ES-I3 (cell line): ENCODE measurements around the gene ZNF618.

Experiments used
- H3K36me3 ChIP-seq: 2 replicates; pipeline ENCODE4 v1.6.1; 2013; ENCODE audit warnings: mild to moderate bottlenecking, low read length, control low read depth, moderate library complexity; ENCODE audit not compliant: insufficient read depth
- H3K4me1 ChIP-seq: 2 replicates; pipeline ENCODE4 v1.6.1; 2013; ENCODE audit warnings: mild to moderate bottlenecking, control low read depth, low read length; ENCODE audit not compliant: insufficient read depth
- H3K9ac ChIP-seq: 2 replicates; pipeline ENCODE4 v1.6.1; 2013; ENCODE audit warnings: low read depth, mild to moderate bottlenecking, low read length, moderate library complexity
- H3K9me3 ChIP-seq: 2 replicates; pipeline ENCODE4 v1.6.1; 2013; ENCODE audit warnings: mild to moderate bottlenecking, low read length, moderate library complexity; ENCODE audit not compliant: control insufficient read depth, insufficient read depth

The ZNF618 gene

DNA sequence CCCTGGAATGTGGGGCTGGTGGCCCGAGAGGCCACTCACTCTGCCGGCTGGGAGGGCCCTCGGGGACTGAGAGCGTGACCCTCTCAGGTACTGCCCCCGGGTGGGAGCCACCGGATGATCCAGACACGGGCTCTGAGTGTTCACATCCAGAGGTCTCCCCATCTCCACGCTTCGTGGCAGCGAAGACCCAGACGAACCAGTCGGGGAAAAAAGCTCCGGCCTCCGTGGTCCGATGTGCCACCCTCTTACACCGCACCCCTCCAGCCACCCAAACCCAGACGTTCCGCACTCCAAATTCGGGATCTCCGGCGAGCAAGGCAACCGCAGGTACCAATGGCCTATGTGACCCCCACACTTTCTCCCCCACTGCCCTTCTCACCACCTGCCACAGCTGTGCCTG, 152.5 kb downstream of the ZNF618 start:
- Histone ChIP-seq H3K9ac (no peak overlapping the region), H3K9me3 (peaks cover 3% of the 10 kb centered on the region; the same call in 1 of the 2 replicates), H3K4me1 (peaks cover 5% of the 10 kb centered on the region; the same call in 1 of the 2 replicates), H3K36me3 (peaks cover 6% of the 10 kb centered on the region; the same call in 1 of the 2 replicates)

DNA sequence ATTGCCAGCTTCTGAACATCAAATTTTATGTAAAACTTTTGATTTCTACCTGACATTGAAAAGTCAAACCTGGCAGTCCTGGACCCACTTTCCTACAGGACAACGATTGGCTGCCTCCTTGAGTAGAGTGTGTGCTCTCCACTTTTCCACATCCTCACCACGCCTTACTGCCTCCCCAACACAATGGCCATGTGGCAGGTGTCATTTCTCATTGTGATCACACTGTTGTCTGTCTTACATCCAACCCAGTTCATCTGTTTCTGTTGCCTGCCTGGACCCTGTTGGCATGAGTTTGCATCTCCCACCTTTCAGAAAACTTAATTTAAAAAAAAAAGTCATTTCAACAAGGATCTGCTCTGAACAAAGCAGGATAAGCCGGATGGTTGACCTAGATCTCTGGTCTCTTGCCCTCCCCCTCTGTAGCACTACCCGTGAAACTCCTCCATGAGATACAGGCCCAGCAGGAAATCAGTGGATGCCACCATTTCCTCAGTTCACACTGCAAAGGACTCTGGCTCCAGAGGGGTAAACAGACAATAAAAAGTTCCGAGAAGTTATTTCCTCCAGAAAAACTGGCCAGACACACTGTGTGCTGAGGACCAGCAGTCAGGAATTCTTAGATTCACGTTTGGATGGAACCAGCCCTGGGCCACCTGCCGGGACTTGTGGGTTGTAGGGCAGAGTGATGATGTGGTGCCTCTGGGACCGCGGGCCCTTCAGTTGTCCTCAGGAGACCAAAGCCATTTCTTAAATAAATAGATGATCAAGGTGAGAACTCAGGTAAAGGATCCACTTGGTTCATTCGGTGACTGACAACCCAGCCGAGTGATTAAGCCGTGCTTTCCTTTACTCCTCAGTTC, 153.4 kb downstream of the ZNF618 start:
- Histone ChIP-seq H3K9me3 (no peaks in the 10 kb centered on the region; the same call in 1 of the 2 replicates), H3K9ac (no peak overlapping the region), H3K4me1 (peaks cover 5% of the 10 kb centered on the region; the same call in 1 of the 2 replicates), H3K36me3 (peaks cover 6% of the 10 kb centered on the region; the same call in 1 of the 2 replicates)

DNA sequence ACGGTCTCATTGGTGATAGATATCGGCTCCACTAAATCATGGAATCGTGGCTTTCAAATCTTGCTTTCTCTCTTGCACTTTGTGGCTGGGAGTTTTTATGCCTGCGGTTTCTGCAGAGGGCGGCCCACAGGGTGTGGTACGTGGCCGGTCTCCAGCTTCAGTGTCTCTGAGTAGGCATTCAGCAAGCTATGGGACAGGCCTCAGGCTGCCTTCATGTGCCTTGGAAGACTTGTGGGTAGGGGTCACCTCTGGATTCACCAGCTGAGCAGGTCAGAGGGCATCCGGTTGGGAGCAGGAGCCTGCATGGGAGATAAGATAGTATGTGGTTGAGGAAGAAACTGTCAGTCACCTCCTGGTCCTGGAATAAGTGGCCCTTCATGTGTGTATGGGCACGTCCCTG, 154.3 kb downstream of the ZNF618 start:
- Histone ChIP-seq H3K4me1 (no peaks in the 10 kb centered on the region), H3K9ac (no peak overlapping the region), H3K9me3 (no peaks in the 10 kb centered on the region), H3K36me3 (peaks cover 6% of the 10 kb centered on the region; the same call in 1 of the 2 replicates)

DNA sequence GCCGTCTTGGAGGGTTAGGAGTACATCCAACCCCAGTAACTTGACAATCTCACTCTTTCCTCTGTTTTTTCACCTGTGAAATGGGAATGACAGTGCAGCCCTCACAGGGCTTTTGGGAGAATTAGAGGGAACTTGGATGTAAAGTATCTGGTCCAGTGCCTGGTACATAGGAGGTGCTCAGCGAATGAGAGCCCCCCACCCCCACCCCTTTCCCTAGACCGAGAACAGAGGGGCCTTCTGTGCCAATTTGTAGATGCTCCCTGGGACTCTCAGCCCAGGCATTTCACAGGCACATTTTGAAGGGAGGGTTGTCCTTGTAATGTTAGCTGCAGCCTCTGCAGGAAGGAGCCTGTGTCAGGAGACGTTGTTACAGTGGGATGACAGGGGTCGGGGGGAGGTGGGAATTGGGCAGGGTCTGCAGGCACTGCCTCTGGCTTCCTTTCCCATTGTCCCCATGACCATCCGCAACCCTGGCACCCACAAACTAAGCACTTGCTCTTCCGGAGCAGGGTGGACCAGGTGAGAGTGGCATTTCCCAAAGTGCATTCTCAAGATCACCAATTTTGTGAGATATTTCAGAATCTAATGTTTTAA, 155.0 kb downstream of the ZNF618 start:
- H3K9ac ChIP-seq = no peak overlapping the region
- peaks cover 6% of the 10 kb centered on the region; the same call in 1 of the 2 replicates for H3K36me3 ChIP-seq
- no peaks in the 10 kb centered on the region for H3K4me1 ChIP-seq
- H3K9me3 ChIP-seq = no peaks in the 10 kb centered on the region

DNA sequence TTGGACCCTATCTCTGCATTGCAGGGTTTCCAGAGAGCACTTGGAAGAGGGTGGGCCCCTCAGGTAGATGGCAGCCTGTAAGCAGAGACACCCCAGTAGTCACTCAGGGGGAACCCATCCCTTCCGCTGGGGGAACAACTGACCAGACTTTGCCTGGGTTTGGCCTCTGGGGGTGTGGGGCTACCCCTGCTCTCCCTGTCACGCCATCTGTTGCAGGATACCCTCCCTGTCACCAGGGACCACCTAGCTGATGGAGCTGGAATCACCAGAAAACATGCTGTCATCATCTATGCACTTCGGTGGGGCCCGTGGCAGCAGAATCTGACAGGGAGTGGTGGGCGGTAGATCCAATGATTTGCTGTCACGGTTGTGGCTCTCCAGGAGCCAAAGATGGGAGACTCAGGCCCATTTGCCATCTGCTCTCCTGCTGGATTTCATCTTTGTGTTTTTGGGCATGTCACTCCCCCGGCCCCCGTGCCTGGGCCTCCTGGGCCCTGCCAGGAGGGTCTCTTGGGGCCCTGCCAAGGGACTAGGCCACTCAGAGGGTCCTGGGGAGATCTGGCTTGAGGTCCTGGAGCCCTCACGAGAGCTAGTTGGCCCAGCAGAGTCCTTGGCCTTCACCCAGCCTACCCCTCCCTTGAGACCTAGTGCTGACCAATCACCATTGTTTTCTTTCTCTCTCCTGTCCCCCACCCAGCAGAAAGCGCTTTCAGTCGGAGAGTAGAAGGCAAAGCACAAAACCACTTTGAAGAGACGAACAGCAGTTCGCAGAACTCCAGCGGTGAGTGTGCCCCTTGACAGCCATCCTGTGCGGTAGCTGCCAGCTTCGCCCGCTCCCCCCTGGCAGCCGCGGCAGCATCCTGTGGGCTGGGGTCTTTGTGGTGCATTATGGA, 156.1 kb downstream of the ZNF618 start:
- no peaks in the 10 kb centered on the region for H3K4me1 ChIP-seq
- H3K9ac ChIP-seq = no peak overlapping the region
- H3K36me3 ChIP-seq = peaks cover 11% of the 10 kb centered on the region; the same call in 1 of the 2 replicates
- no peaks in the 10 kb centered on the region for H3K9me3 ChIP-seq

DNA sequence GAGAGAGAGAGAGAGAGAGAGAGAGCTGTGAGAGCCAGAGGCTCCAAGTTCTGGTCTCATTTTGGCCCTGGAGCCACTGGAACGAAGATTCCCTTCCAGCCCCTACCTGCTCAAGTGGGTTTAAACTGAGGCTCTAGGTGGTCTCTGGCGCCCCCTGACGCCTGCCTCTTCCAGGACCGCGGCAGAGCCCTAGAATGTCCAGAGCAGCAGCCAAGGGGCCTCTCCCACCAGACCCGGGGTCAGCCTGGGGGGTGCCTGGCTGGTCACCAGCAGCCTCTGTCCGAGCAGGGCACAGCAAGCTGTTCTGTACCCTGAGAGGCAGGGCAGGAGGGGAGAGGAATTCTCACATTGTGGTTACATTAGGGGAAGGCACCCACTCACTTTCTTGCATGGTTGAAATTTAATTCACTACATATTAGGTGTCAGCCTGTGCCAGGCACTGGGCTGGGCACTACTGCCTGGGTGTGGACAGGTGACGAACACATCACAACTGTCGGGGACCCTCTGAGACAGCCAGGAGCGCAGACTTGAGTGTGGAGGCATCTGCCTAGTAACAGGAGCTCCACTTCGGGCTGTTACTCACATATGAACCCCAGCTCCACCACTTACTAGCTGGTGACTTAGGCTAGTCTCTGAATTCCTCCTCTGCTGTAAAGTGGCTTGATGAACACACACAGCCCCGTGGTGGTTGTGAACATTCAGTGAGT, 157.4 kb downstream of the ZNF618 start:
- Histone ChIP-seq H3K36me3 (peaks cover 13% of the 10 kb centered on the region; the same call in 1 of the 2 replicates), H3K9ac (no peak overlapping the region), H3K4me1 (peaks cover 11% of the 10 kb centered on the region), H3K9me3 (no peaks in the 10 kb centered on the region)

DNA sequence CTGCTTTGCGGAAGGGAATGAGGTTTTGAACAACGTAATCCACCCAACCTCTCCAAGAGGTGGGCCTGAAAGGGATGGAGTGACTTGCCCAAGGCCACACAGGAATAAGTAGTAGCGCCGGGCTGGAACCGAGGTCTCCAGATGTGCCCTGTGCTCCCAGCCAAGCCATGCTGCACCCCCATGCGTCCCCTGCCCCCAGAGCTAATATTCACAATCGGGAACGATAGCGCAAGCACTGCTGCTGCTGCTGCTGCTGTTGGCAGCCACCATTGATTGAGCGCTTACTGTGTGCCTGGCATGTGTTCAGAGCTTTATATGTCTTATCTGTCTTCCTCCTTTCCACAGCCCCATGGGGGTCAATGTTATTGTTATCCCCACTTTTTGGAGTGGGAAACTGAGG, 158.1 kb downstream of the ZNF618 start:
- Histone ChIP-seq H3K9me3 (no peaks in the 10 kb centered on the region), H3K36me3 (peaks cover 11% of the 10 kb centered on the region; the same call in 1 of the 2 replicates), H3K9ac (no peak overlapping the region), H3K4me1 (peaks cover 11% of the 10 kb centered on the region)

DNA sequence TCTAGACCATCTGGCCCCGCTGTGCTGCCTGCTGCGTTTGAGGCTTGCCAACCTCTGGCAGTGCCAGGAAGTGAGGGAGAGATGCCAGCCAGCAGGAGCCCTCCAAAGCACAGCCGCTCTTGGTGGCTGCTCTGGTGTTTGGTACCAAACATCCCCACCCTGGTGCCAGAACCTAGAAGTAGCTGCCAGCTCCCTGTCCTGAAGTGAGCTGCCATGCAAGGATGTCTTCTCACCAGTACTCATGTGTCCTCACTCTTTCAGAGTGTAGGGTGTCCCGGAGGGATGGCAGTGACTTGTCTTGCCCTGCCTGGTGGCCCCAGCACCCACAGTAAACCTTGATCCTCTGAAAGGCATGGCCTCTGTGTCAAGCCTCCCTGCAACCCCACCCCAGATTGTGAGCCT, 158.6 kb downstream of the ZNF618 start:
- Histone ChIP-seq H3K9ac (no peak overlapping the region), H3K4me1 (peaks cover 11% of the 10 kb centered on the region), H3K36me3 (peaks cover 7% of the 10 kb centered on the region; the same call in 1 of the 2 replicates)

DNA sequence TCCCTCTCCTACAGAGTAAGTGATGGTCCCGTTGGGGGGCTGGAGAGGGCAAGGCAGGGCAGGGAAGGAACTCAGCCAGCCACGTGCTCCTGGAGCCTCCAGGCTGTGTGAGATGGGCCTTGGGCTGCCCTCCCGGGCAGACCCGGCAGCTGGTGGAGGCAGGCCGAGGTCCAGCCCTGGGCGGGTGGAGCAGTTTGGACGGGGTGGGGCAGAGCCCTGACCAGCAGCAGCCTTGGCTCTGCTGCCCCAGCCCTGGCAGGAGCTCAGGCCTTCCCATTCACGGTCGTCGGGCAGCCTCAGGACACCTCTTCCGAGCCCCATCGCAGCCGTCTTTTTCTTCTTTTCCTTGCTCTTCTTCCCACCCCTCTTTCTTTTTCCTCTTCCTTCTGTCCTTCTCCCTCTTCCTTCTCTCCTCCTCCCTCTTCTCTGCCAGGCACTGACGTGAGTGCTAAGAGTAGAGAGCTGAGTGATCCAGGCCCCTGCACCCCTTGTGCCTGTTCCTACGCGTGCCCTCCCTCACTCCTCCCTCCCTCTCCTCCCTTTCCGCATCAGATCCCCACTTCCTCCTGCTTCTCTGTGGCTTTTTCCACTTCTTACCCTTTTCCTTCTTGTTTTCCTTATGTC, 159.2 kb downstream of the ZNF618 start:
- Histone ChIP-seq H3K9me3 (no peaks in the 10 kb centered on the region), H3K9ac (no peak overlapping the region), H3K36me3 (peaks cover 7% of the 10 kb centered on the region; the same call in 1 of the 2 replicates), H3K4me1 (peaks cover 11% of the 10 kb centered on the region)

More for the DNA sequence above, 158.6 kb downstream of the ZNF618 start:
- no peaks in the 10 kb centered on the region for H3K9me3 ChIP-seq

DNA sequence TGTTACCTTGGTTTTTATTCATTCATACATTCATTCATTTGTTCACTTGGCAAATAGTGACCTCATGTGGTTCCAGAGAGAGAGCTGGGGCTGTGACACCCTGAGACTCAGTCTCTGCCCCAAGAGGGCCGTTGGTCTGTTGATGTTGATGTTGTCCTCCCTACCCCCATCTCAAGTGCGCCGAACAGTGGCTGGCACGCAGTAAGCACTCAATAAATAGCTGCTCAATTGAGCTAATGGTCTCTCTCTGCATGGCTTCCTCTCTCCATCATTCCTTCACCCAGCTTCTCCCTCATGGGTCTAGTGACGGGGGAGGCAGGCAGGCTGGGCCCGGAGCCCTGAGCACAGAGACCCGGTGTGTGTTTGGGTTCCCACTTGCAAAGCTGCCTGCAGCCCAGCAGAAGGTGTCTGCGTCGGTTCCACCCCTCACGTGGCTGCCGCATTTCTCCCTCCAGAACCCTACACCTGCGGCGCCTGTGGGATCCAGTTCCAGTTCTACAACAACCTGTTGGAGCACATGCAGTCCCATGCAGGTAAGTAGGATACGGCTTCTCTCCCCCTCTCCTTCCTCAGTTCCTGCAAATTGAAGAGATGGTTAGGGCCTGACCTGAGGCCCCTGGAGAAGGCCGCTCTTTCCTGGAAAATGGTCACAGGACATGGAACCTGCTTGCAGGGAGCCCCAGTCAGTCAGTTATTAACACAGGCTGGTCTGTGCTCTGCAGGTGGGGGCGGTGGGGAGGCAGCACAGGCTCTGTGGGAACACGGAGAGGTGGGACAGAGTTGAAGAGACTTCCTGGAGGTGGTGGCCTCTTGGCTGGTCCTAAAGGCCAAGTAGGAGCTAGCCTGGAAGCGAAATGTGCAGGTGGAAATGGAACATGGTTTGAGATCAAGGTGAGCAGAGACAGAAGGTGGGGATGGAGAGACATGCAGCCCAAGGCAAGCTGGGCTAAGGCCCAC, 160.0 kb downstream of the ZNF618 start:
- H3K9ac ChIP-seq = no peak overlapping the region
- H3K4me1 ChIP-seq = peaks cover 11% of the 10 kb centered on the region
- peaks cover 7% of the 10 kb centered on the region; the same call in 1 of the 2 replicates for H3K36me3 ChIP-seq
- no peaks in the 10 kb centered on the region for H3K9me3 ChIP-seq

DNA sequence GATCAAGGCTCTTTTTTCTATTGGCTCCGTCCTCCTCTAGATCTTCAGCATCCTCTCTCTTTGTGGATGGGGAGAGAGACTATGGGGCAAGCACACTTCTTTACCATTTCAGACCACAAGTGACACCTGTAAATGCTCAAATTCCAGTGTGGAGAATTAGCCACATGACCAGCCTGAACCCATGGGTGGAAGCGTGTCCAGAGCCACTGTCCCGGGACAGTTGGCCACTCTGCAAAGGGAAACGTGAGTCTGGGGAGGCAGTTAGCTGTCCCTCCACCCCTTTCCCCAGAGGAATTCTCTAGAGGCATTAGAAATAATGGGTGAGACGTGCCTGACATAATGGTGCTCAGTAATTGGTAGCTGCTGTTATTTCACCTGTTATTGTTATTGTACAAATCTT, 161.1 kb downstream of the ZNF618 start:
- no peaks in the 10 kb centered on the region for H3K9me3 ChIP-seq
- peaks cover 7% of the 10 kb centered on the region; the same call in 1 of the 2 replicates for H3K36me3 ChIP-seq
- peaks cover 11% of the 10 kb centered on the region for H3K4me1 ChIP-seq
- no peak overlapping the region for H3K9ac ChIP-seq

DNA sequence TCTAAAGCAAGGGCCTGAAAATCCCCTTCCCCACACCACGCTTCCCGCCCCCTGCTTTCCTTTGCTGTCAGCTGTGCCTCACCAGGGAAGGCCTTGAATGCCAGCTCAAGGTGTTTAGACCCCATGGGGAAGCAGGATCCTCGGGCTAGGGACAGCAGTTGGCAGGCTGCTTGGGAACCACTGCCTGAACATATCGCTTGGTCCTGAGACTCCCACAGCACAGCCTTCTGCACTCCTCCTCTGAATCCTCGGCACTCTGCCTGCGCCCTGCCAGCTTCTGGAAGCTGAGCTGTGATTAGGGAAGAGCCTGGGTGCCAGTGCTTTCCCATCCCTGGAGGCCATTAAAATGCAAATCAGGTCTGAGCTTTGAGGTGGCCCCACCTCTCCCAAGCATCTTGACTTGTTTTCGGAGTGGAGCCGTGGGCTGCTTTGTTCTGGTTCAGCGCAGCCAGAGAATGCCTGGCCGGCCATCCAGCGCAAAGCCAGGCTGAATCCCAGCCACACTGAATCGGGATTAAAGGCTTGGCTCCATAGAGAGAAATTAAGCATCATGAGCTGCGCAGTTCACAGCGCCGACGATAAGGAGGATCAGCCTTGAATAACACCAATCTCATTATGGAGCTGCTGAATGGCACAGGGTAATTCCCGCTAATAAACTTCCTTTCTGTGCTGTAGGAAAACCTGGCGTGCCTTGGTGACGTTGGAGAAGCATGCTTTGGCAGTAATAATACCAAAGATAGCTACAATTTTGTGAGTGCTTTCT, 162.0 kb downstream of the ZNF618 start:
- no peaks in the 10 kb centered on the region for H3K9me3 ChIP-seq
- H3K9ac ChIP-seq = no peak overlapping the region
- peaks cover 7% of the 10 kb centered on the region; the same call in 1 of the 2 replicates for H3K36me3 ChIP-seq
- H3K4me1 ChIP-seq = peaks cover 11% of the 10 kb centered on the region
